Bronchial epithelial cell (primary cell): Measurements from ENCODE around the gene LRRC75A. TPM values are rescaled to one million over a fixed set of nuclear protein-coding genes. Genes with fewer than 3 reads are reported as not detected.
A peak's percentile ranks its signal among the peaks of the same experiment; 100 is the strongest.
"Not testable (repeated sequence)": the region's sequence is repeated elsewhere in the genome, so short reads cannot be mapped to it uniquely, and the experiment has no call there.

Experiments
- DNase-seq: peaks from one replicate; pipeline ENCODE4 v3.0.0-alpha.2; 2010; ENCODE audit warnings: low read depth
- FAIRE-seq: peaks from 2 replicates; lab custom pipeline; 2011; peaks lifted over from hg19 to GRCh38; lab: Jason Lieb, UNC
- H3K27me3 ChIP-seq: 2 replicates; pipeline ENCODE4 v1.5.1; 2011; ENCODE audit warnings: low read length; ENCODE audit not compliant: control insufficient read depth, insufficient read depth
- H3K36me3 ChIP-seq: 2 replicates; pipeline ENCODE4 v1.5.1; 2011; ENCODE audit warnings: low read length; ENCODE audit not compliant: control insufficient read depth, insufficient read depth
- H3K4me3 ChIP-seq: 2 replicates; pipeline ENCODE4 v1.5.1; 2011; ENCODE audit warnings: mild to moderate bottlenecking, low read depth, low read length, control low read depth
- CTCF ChIP-seq: IDR thresholded peaks from 2 replicates; pipeline ENCODE4 v1.5.1; 2011; ENCODE audit warnings: mild to moderate bottlenecking, moderate library complexity, low read length, control low read depth, inconsistent platforms; ENCODE audit not compliant: insufficient read depth, severe bottlenecking
- total RNA-seq: library from RNA; depleted of rRNA; stranded (reverse); fragments of >200 nt; gene quantifications from 2 replicates; pipeline ENCODE4 v1.2.1, GENCODE V29; 2014

Gene LRRC75A
- total RNA-seq, 1 donor from 2014 or later, result not detected

- TF ChIP-seq CTCF, result no peak
- Histone ChIP-seq H3K36me3 (no peaks in the 10 kb centered on the region), H3K27me3 (no peaks in the 10 kb centered on the region), H3K4me3 (no peak overlapping the region)
- DNase-seq (peak; percentile 46), FAIRE-seq (no peak)
These were observed 93.4 kb downstream of the LRRC75A start for GRCh38 chr17:16398270-16399267.

- H3K27me3 ChIP-seq, H3K36me3 ChIP-seq, FAIRE-seq, DNase-seq, H3K4me3 ChIP-seq: not testable (repeated sequence)
These were observed 95.3 kb downstream of the LRRC75A start for GRCh38 chr17:16396693-16397092.

- not testable (repeated sequence) for DNase-seq, FAIRE-seq, H3K4me3 ChIP-seq, H3K27me3 ChIP-seq, H3K36me3 ChIP-seq
These were observed 96.1 kb downstream of the LRRC75A start for GRCh38 chr17:16395887-16396286.

GRCh38 chr17:16392491-16392890, 99.5 kb downstream of the LRRC75A start:
- not testable (repeated sequence) for H3K4me3 ChIP-seq, DNase-seq, FAIRE-seq, H3K36me3 ChIP-seq, H3K27me3 ChIP-seq

Other genes starting within 250 kb of the LRRC75A start
- 5.1 and 17.4 TPM in 2 replicates for gene CENPV, start 138.7 kb downstream of the LRRC75A start, total RNA-seq
- gene UBB, start 111.1 kb downstream of the LRRC75A start, total RNA-seq, result 766 and 1,827 TPM in 2 replicates
- gene TRPV2, start 76.6 kb downstream of the LRRC75A start, total RNA-seq, result under 0.01 and 0.26 TPM in 2 replicates
- 2.7 and 3.4 TPM in 2 replicates for gene ZNF287, start 77.0 kb upstream of the LRRC75A start, total RNA-seq
- 5.0 and 5.8 TPM in 2 replicates for gene ZNF624, start 161.7 kb upstream of the LRRC75A start, total RNA-seq
- gene CCDC144A, start 198.0 kb upstream of the LRRC75A start, total RNA-seq, result 2.1 and 3.8 TPM in 2 replicates